Natural killer cell (primary cell): ENCODE results near the gene CHRD. TPM values are rescaled to one million over a fixed set of nuclear protein-coding genes. Genes with fewer than 3 reads are reported as not detected.
"Not testable (repeated sequence)": the region's sequence is repeated elsewhere in the genome, so short reads cannot be mapped to it uniquely, and the experiment has no call there.

ENCODE experiments used
- ATAC-seq, 3 donors: fragments of 150-1000 bp in 2 of 3; fragments of 200-7000 bp in 1 of 3; cut with Tn5 transposase; 1 replicate in 1 of 3; 2 replicates in 2 of 3; pipeline ENCODE4 v1.10.0; 2021; ENCODE audit warnings: mild to moderate bottlenecking in 2 of 3, moderate library complexity in 2 of 3
- DNase-seq, 2 donors: peaks; one replicate each; pipeline versions ENCODE4 v3.0.0 to v3.0.0-alpha.2; 2013 to 2021; ENCODE audit warnings: mixed read lengths in 1 of 2
- H3K27ac ChIP-seq: one replicate; pipeline ENCODE4 v1.5.1; 2013; ENCODE audit warnings: mild to moderate bottlenecking, low read length
- H3K27me3 ChIP-seq: one replicate; pipeline ENCODE4 v1.6.1; 2013; ENCODE audit warnings: low read length; ENCODE audit not compliant: control insufficient read depth, insufficient read depth
- H3K36me3 ChIP-seq: one replicate; pipeline ENCODE4 v1.6.1; 2013; ENCODE audit warnings: low read length; ENCODE audit not compliant: control insufficient read depth, insufficient read depth
- H3K4me1 ChIP-seq: one replicate; pipeline ENCODE4 v1.6.1; 2013; ENCODE audit warnings: low read length; ENCODE audit not compliant: control insufficient read depth, insufficient read depth
- H3K4me3 ChIP-seq: one replicate; pipeline ENCODE4 v1.5.1; 2013; ENCODE audit warnings: low read length
- H3K9me3 ChIP-seq: one replicate; pipeline ENCODE4 v1.6.1; 2013; ENCODE audit warnings: low read length; ENCODE audit not compliant: control insufficient read depth, insufficient read depth
- H3K27ac Mint-ChIP-seq, 2 donors: one replicate each; pipeline ENCODE4 v1.8.0; 2022; ENCODE audit warnings: mild to moderate bottlenecking in 2 of 2, mixed read lengths in 2 of 2, moderate library complexity in 1 of 2
- H3K27me3 Mint-ChIP-seq, 2 donors: one replicate each; pipeline ENCODE4 v1.8.0; 2022; ENCODE audit warnings: low read depth in 2 of 2, mixed read lengths in 2 of 2
- H3K36me3 Mint-ChIP-seq: one replicate; pipeline ENCODE4 v1.8.0; 2022; ENCODE audit warnings: mixed read lengths
- H3K4me1 Mint-ChIP-seq, 2 donors: one replicate each; pipeline ENCODE4 v1.8.0; 2022; ENCODE audit warnings: mixed read lengths in 2 of 2
- H3K4me3 Mint-ChIP-seq: one replicate; pipeline ENCODE4 v1.8.0; 2022; ENCODE audit warnings: mild to moderate bottlenecking, moderate library complexity, mixed read lengths
- H3K9me3 Mint-ChIP-seq, 2 donors: one replicate each; pipeline ENCODE4 v1.8.0; 2022; ENCODE audit warnings: mixed read lengths in 2 of 2
- CTCF ChIP-seq: fragments of 200-600 bp; IDR thresholded peaks from one replicate; pipeline ENCODE4 v1.8.0; 2022; ENCODE audit warnings: antibody characterized with exemption
- WGBS: methylation state at CpG from one replicate; pipeline ENCODE4 v1.1.7; 2013; ENCODE audit warnings: missing lambda C conversion rate; ENCODE audit not compliant: insufficient coverage; 5-methylcytosine and 5-hydroxymethylcytosine counted together
- intact Hi-C: fragments of 100-400 bp; cut with micrococcal nuclease; formaldehyde crosslinking; loops from one replicate; pipeline ENCODE4 v1.14.2; 2022
- total RNA-seq, 4 donors: library from RNA; stranded (reverse); fragments of 120-200 nt in 1 of 4; gene quantifications; one replicate each; pipeline versions ENCODE4 v1.2.3 to v1.2.4, GENCODE V29; 2013 to 2022

Gene CHRD
- total RNA-seq, 3 donors from 2014 or later (not counting 1 experiment from before 2014, with no cell fraction given) = 0.78 TPM; not detected in 2

DNA sequence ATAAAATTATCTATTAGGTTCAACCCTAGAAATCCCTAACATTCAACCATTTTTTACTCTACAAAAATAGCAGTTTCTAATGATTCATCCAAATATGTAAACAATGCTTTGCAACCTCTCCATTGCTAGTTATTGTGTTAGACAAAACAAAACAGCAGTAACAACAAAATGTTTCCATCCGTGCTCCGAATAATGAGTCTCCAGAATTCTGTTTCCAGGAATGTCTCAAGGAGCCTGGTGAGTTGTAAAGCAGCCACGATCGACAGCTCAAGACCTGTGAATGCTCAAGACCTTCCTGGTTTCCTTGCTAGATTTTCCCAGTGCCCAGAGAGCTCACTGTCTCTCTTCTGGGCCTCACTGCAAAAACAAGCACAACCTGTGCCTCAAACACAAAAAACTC is 49.9 kb downstream of the CHRD start:
- no peak overlapping the region for H3K27ac Mint-ChIP-seq
- H3K4me3 ChIP-seq = no peak overlapping the region
- no peak for ATAC-seq
- no peaks in the 10 kb centered on the region for H3K4me1 Mint-ChIP-seq
- H3K36me3 Mint-ChIP-seq = no peaks in the 10 kb centered on the region
- no peaks in the 10 kb centered on the region for H3K36me3 ChIP-seq
- intact Hi-C loops = no loop called here
- H3K27ac ChIP-seq = no peak overlapping the region
- no peaks in the 10 kb centered on the region for H3K9me3 ChIP-seq
- no peaks in the 10 kb centered on the region for H3K9me3 Mint-ChIP-seq
- WGBS = 91% methylated on average over 4 of the region's 4 CpGs
- H3K27me3 Mint-ChIP-seq = peaks cover 0 to 7% of the 10 kb centered on the region in 2 donors
- no peaks in the 10 kb centered on the region for H3K27me3 ChIP-seq
- H3K4me3 Mint-ChIP-seq = no peak overlapping the region
- H3K4me1 ChIP-seq = no peaks in the 10 kb centered on the region
- no peak for TF ChIP-seq CTCF
- DNase-seq = no peak

DNA sequence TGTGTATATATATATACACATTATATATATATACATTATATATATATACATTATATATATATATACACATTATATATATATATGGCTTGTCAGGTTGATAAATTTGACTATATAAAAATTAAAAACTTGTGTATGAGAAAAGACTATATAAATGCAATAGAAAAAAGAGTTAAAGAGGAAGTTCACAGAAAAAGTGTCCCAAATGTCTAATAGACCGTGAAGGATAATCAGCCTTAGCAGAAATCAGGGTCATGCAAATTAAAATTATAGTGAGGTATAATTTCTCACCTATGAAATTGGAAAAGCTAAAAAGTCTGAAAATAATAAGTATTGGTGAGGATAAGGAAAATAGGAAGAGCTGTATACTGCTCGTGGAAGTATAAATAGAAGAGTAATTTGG is 51.1 kb downstream of the CHRD start:
- Histone ChIP-seq H3K4me1 (no peaks in the 10 kb centered on the region), H3K27me3 (no peaks in the 10 kb centered on the region), H3K36me3 (no peaks in the 10 kb centered on the region), H3K9me3 (no peaks in the 10 kb centered on the region), H3K4me3 (no peak overlapping the region), H3K27ac (no peak overlapping the region)
- ATAC-seq (no peak), DNase-seq (no peak)
- Mint-ChIP-seq H3K27ac (no peak overlapping the region), H3K36me3 (no peaks in the 10 kb centered on the region), H3K4me3 (no peak overlapping the region), H3K4me1 (no peaks in the 10 kb centered on the region), H3K27me3 (peaks cover under 1 to 10% of the 10 kb centered on the region in 2 donors), H3K9me3 (no peaks in the 10 kb centered on the region)
- TF ChIP-seq CTCF = no peak
- whole genome bisulfite sequencing = 94% methylated on average over 2 of the region's 2 CpGs
- intact Hi-C loops = no loop called here

- H3K27ac ChIP-seq, H3K27me3 ChIP-seq, H3K4me1 Mint-ChIP-seq, H3K4me3 Mint-ChIP-seq, DNase-seq, H3K4me3 ChIP-seq, ATAC-seq, H3K9me3 Mint-ChIP-seq, H3K36me3 ChIP-seq, H3K4me1 ChIP-seq, H3K9me3 ChIP-seq, H3K27ac Mint-ChIP-seq, intact Hi-C loops, H3K36me3 Mint-ChIP-seq: not testable (repeated sequence)
- WGBS = no CpG with 5 or more reads among the region's 2 CpGs
- H3K27me3 Mint-ChIP-seq = peaks cover 8 to 15% of the 10 kb centered on the region in 2 donors
These were observed 53.3 kb downstream of the CHRD start for GRCh38 chr3:184433178-184433577.

DNA sequence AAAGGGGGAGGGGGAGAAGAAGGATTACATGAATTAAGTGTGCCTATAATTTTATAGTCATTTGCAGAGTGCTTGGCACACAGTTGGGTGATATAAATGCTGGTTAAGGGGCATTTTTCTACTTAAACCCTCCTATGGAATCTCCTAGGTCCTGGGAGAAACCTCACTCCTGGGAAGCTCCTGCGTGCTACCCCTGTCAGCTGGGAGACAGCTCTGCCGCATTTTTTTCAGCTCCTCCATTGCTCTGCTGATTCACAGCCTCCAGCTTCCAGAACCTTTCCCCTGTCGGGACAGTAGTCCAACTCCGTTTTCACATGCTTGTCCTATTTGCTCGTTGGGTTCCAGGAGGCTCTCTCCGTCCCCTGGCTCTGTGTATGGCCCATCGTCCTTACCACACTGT is 59.2 kb downstream of the CHRD start:
- 88% methylated on average over 7 of the region's 7 CpGs for WGBS
- Mint-ChIP-seq H3K36me3 (no peaks in the 10 kb centered on the region), H3K27ac (no peak overlapping the region), H3K4me3 (no peak overlapping the region), H3K4me1 (no peaks in the 10 kb centered on the region), H3K9me3 (peaks cover 0 to 4% of the 10 kb centered on the region in 2 donors), H3K27me3 (peaks cover 8 to 25% of the 10 kb centered on the region in 2 donors)
- Histone ChIP-seq H3K4me1 (no peaks in the 10 kb centered on the region), H3K27ac (no peak overlapping the region), H3K4me3 (no peak overlapping the region), H3K9me3 (peaks cover 3% of the 10 kb centered on the region), H3K27me3 (no peaks in the 10 kb centered on the region), H3K36me3 (no peaks in the 10 kb centered on the region)
- intact Hi-C loops = no loop called here
- ATAC-seq (no peak), DNase-seq (no peak)
- no peak for TF ChIP-seq CTCF

Other genes starting within 250 kb of the CHRD start
- gene EIF2B5, start 244.7 kb upstream of the CHRD start, total RNA-seq = 10 to 100 TPM; 44.5 to 59.4 (median 54.8) TPM
- 10 to 100 TPM; 59.1 to 77.5 (median 59.7) TPM for gene DVL3, start 224.7 kb upstream of the CHRD start, total RNA-seq
- 100 to 1,000 TPM; 157 to 188 (median 168) TPM for gene AP2M1, start 205.2 kb upstream of the CHRD start, total RNA-seq
- 100 to 1,000 TPM; 128 to 168 (median 157) TPM for gene ABCF3, start 193.9 kb upstream of the CHRD start, total RNA-seq
- gene VWA5B2, start 150.5 kb upstream of the CHRD start, total RNA-seq = under 1 TPM in 2 of 3 donors, not detected in 1; 0.14 to 0.23 TPM
- gene ALG3, start 131.1 kb upstream of the CHRD start, total RNA-seq = 10 to 100 TPM; 18.4 to 21.8 (median 20.4) TPM
- gene EEF1AKMT4, start 130.4 kb upstream of the CHRD start, total RNA-seq = under 1 TPM; 0.73 to 0.80 (median 0.79) TPM
- gene CAMK2N2, start 118.5 kb upstream of the CHRD start, total RNA-seq = under 1 TPM in 2 of 3 donors, not detected in 1; 0.71 to 0.82 TPM
- not detected for gene ECE2, start 104.0 kb upstream of the CHRD start, total RNA-seq
- 100 to 1,000 TPM; 218 to 237 (median 231) TPM for gene PSMD2, start 80.8 kb upstream of the CHRD start, total RNA-seq
- gene EIF4G1, start 65.4 kb upstream of the CHRD start, total RNA-seq = 100 to 1,000 TPM; 220 to 235 (median 227) TPM
- gene FAM131A, start 42.5 kb upstream of the CHRD start, total RNA-seq = 1 to 10 TPM; 6.9 to 8.8 (median 8.5) TPM
- gene CLCN2, start 18.4 kb upstream of the CHRD start, total RNA-seq = 1 to 10 TPM; 7.8 to 8.2 (median 8.1) TPM
- gene POLR2H, start 18.3 kb upstream of the CHRD start, total RNA-seq = 10 to 100 TPM; 33.0 to 49.8 (median 41.1) TPM
- not detected for gene THPO, start 1.8 kb upstream of the CHRD start, total RNA-seq
- not detected for gene EPHB3, start 181.7 kb downstream of the CHRD start, total RNA-seq